ENCODE results near the gene VPS13C.

The VPS13C gene

DNA sequence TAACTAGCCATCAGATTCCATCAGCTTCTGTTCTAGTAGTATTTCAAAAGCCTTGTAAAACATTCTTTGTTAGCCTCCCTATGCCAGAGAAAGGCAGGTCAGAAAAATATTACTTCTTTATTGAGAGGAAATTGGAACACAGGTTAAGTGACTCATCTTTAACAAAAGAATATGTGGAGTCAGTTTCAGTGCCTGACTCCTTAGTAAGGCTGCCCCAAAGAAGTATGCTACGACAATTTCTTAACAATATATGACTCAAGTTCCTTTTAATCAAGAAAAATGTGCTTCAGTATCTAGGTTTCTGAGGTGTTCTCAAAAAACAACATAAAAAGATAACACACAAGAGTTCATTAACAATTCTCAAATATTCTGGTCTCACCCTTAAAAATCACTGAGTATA is 139.2 kb downstream of the VPS13C start:
- TF ChIP-seq CTCF (IDR thresholded peaks at IDR 0.05; ENCODE audit: insufficient read depth, low read depth, low read length, missing control alignments), result no peak
- no peak overlapping the region for H3K4me3 ChIP-seq (ENCODE audit: low read length)
- peak; percentile 53 for DNase-seq (ENCODE audit: low read depth)

- no peak for DNase-seq (ENCODE audit: low read depth)
- H3K4me3 ChIP-seq (ENCODE audit: low read length), result no peak overlapping the region
- no peak for TF ChIP-seq CTCF (IDR thresholded peaks at IDR 0.05; ENCODE audit: insufficient read depth, low read depth, low read length, missing control alignments)
Measured at GRCh38 chr15:61917457-61917856, 142.8 kb downstream of the VPS13C start.

DNA sequence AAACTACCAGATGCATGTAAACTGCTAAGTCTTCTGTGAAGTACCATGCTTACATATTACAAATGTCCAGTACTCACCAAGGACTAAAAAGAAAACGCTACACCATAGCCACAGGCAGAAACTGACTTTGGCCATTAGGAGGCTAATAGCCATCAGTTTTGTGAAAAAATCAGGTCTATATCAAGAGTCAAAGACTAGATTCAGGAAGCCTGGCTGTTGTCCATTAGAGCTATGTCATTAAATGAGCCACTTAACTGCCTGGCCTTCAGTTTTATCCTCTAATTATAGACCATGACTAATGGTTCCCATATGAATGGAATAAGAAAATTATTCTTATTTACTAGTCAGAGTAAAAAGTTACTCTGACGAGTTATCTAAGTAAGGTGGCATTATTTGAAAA is 144.1 kb downstream of the VPS13C start:
- TF ChIP-seq CTCF (IDR thresholded peaks at IDR 0.05; ENCODE audit: insufficient read depth, low read depth, low read length, missing control alignments), result no peak
- no peak for DNase-seq (ENCODE audit: low read depth)
- no peak overlapping the region for H3K4me3 ChIP-seq (ENCODE audit: low read length)

DNA sequence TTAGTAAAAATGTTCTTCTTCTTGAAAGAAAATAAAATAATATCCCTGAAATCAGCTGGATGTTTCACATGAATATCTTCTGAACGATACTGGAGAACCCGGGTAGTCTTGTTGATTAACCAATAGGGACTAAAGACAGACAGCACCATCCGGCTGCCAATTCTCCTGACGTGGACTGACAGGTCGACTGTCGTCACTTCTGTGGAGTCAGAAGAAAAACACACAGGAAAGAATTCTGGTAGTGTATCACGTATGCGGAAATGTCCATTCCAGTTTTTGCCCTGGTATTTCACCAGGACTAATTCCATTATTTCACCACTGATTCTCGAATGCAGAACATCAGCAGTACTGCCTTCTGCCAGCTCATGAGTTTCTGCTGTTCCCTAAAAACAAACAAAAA is 144.6 kb downstream of the VPS13C start:
- no peak for DNase-seq (ENCODE audit: low read depth)
- H3K4me3 ChIP-seq (ENCODE audit: low read length), result no peak overlapping the region
- TF ChIP-seq CTCF (IDR thresholded peaks at IDR 0.05; ENCODE audit: insufficient read depth, low read depth, low read length, missing control alignments), result no peak

GRCh38 chr15:61910839-61911369 is 149.3 kb downstream of the VPS13C start:
- TF ChIP-seq CTCF (IDR thresholded peaks at IDR 0.05; ENCODE audit: insufficient read depth, low read depth, low read length, missing control alignments), result no peak
- no peak for DNase-seq (ENCODE audit: low read depth)
- no peak overlapping the region for H3K4me3 ChIP-seq (ENCODE audit: low read length)

- no peak for DNase-seq (ENCODE audit: low read depth)
- H3K4me3 ChIP-seq (ENCODE audit: low read length), result no peak overlapping the region
- TF ChIP-seq CTCF (IDR thresholded peaks at IDR 0.05; ENCODE audit: insufficient read depth, low read depth, low read length, missing control alignments), result no peak
Measured at GRCh38 chr15:61908241-61908640, 152.0 kb downstream of the VPS13C start.

DNA sequence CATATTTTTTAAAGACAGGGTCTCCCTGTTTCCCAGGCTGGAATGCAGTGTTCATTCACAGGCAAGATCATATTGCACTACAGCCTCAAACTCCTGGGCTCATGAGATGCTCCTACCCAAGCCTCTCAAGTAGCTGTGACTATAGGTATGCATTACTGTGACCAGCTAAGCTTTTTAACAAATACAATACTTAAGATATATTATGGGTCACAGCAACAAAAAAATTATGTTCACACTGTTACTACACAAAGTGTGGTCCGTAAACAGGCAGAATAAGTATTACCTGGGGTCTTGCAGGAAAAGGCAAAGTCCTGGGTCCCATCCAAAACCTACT is 152.5 kb downstream of the VPS13C start:
- DNase-seq (ENCODE audit: low read depth), result no peak
- no peak overlapping the region for H3K4me3 ChIP-seq (ENCODE audit: low read length)
- TF ChIP-seq CTCF (IDR thresholded peaks at IDR 0.05; ENCODE audit: insufficient read depth, low read depth, low read length, missing control alignments), result no peak

Measured in epithelial cell of esophagus (primary cell).